Kidney (tissue), 14 donors: ENCODE results near the gene MMD2. TPM values are rescaled to one million over a fixed set of nuclear protein-coding genes. Genes with fewer than 3 reads are reported as not detected.
"Not testable (repeated sequence)": the region's sequence is repeated elsewhere in the genome, so short reads cannot be mapped to it uniquely, and the experiment has no call there.

ENCODE experiments used
- DNase-seq, 5 donors: peaks; one replicate each; pipeline ENCODE4 v3.0.0-alpha.2; 2013 to 2020
- FAIRE-seq: peaks from 2 replicates; lab custom pipeline; 2012; peaks lifted over from hg19 to GRCh38; lab: Jason Lieb, UNC
- H3K27ac ChIP-seq, 2 donors: one replicate each; pipeline ENCODE4 v1.7.0; 2013; ENCODE audit warnings: low read depth in 2 of 2, low read length in 2 of 2, inconsistent platforms in 1 of 2
- H3K27me3 ChIP-seq: one replicate; pipeline ENCODE4 v1.7.1; 2013; ENCODE audit warnings: low read length, inconsistent platforms; ENCODE audit not compliant: control insufficient read depth, insufficient read depth
- H3K36me3 ChIP-seq, 3 donors: one replicate each; pipeline versions ENCODE4 v1.7.0 to v1.7.1; 2013; ENCODE audit warnings: low read length in 3 of 3, control low read depth in 1 of 3, inconsistent platforms in 1 of 3; ENCODE audit not compliant: insufficient read depth in 3 of 3, control insufficient read depth in 2 of 3
- H3K4me1 ChIP-seq, 3 donors: one replicate each; pipeline versions ENCODE4 v1.7.0 to v1.7.1; 2013; ENCODE audit warnings: low read length in 3 of 3, inconsistent platforms in 1 of 3, low read depth in 1 of 3; ENCODE audit not compliant: control insufficient read depth in 2 of 3, insufficient read depth in 2 of 3
- H3K4me3 ChIP-seq, 3 donors: one replicate each; pipeline versions ENCODE4 v1.7.0 to v1.8.1; 2013; ENCODE audit warnings: low read length in 3 of 3, control low read depth in 1 of 3, inconsistent platforms in 1 of 3
- H3K9ac ChIP-seq, 3 donors: one replicate each; pipeline versions ENCODE4 v1.7.0 to v1.7.1; 2013; ENCODE audit warnings: low read length in 3 of 3, control low read depth in 1 of 3, inconsistent platforms in 1 of 3
- H3K9me3 ChIP-seq, 3 donors: one replicate each; pipeline versions ENCODE4 v1.7.0 to v1.7.1; 2013; ENCODE audit warnings: low read length in 3 of 3, control low read depth in 1 of 3, inconsistent platforms in 1 of 3; ENCODE audit not compliant: control insufficient read depth in 2 of 3, insufficient read depth in 1 of 3
- intact Hi-C: fragments of 100-400 bp; cut with DNase I; formaldehyde crosslinking; loops from one replicate; pipeline ENCODE4 v1.11.1; 2022
- polyA plus RNA-seq: library from polyadenylated mRNA; stranded (reverse); fragments of 350-450 nt; fragmentation: Illumina TruSeq; extraction: RNeasy Lipid Tissue Mini Kit (QIAGEN cat#74804); gene quantifications from one replicate; pipeline ENCODE4 v1.2.3, GENCODE V29; 2014; ENCODE audit warnings: low read depth, low replicate concordance; ENCODE audit not compliant: insufficient read depth
- total RNA-seq: library from RNA; stranded (reverse); fragmentation: NEBNext Ultra II Directional; extraction: Animal tissue kit (Norgen Biotek cat#: 25700); gene quantifications from one replicate; pipeline ENCODE4 v1.2.1, GENCODE V29; 2021
- TF ChIP-seq, protein P1 (sequence below): IDR thresholded peaks from 3 replicates; pipeline ENCODE4 v1.5.1; 2012; ENCODE audit warnings: mild to moderate bottlenecking, moderate library complexity, borderline replicate concordance; ENCODE audit not compliant: insufficient read depth; ENCODE audit errors: extremely low read depth
- donor health status: control.
- donor health status: control.
- donor health status: control.
- donor health status: control.
- donor health status: control.
- donor health status: DM: yes; HTN: yes; CAD: no.
- donor health status: Normal renal cell carcinoma (clear cell type).

The MMD2 gene
- total and polyA plus RNA-seq, 2 donors from 2014 or later, result not detected

DNA sequence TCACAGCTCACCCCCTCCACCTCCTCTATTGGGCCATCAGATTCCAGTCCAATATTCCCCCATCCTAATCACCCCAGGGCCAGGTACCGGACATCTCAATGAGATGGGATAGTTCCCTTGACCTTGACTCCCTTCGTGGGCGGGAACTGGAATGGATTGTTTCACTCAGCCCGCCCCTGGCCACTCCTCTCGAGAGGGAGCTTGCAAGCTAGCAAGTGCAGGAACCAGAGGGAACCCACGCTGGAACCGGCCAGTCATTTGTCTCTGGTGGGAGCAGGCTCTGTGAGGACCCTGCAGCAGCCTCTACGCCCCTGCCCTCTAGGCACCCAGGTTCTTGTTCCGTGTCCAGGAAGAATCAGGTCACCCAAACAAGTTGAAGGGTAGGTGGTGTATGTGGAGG, 64.5 kb downstream of the MMD2 start:
- no peak overlapping the region for H3K4me3 ChIP-seq
- FAIRE-seq (no peak), DNase-seq (no peak)
- TF ChIP-seq, protein P1, sequence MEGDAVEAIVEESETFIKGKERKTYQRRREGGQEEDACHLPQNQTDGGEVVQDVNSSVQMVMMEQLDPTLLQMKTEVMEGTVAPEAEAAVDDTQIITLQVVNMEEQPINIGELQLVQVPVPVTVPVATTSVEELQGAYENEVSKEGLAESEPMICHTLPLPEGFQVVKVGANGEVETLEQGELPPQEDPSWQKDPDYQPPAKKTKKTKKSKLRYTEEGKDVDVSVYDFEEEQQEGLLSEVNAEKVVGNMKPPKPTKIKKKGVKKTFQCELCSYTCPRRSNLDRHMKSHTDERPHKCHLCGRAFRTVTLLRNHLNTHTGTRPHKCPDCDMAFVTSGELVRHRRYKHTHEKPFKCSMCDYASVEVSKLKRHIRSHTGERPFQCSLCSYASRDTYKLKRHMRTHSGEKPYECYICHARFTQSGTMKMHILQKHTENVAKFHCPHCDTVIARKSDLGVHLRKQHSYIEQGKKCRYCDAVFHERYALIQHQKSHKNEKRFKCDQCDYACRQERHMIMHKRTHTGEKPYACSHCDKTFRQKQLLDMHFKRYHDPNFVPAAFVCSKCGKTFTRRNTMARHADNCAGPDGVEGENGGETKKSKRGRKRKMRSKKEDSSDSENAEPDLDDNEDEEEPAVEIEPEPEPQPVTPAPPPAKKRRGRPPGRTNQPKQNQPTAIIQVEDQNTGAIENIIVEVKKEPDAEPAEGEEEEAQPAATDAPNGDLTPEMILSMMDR, result no peak
- no peaks in the 10 kb centered on the region for H3K4me1 ChIP-seq
- no peaks in the 10 kb centered on the region for H3K36me3 ChIP-seq
- H3K9me3 ChIP-seq, result peaks cover 0 to 6% (median 0%) of the 10 kb centered on the region in 3 donors
- H3K27ac ChIP-seq, result no peak overlapping the region
- no peaks in the 10 kb centered on the region for H3K27me3 ChIP-seq
- intact Hi-C loops, result no loop called here
- H3K9ac ChIP-seq, result no peak overlapping the region

DNA sequence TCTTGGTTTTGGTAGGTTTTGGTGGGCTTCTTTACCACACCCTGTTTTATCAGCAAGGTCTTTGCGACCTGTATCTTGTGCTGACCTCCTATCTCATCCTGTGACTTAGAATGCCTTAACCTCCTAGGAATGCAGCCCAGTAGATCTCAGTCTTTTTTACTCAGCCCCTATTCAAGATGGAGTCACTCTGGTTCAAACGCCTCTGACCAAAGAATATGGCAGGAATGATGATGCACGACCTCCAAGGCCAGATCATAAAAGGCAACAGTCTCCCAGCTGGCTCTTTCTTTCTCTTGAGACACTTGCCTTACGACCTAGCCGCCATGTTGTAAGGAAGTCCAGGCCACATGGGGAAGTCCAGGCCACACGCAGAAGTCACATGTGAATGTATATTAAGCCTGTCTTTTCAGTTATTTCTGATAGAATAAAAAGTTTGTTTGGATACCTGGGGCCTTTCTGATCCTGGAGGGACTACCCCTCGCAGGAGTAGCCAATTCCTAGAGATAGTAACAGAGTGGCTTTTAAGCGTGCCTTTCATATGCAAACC, 65.0 kb downstream of the MMD2 start:
- intact Hi-C loops, result no loop called here
- no peak overlapping the region for H3K9ac ChIP-seq
- DNase-seq (no peak), FAIRE-seq (no peak)
- no peaks in the 10 kb centered on the region for H3K36me3 ChIP-seq
- H3K27me3 ChIP-seq, result no peaks in the 10 kb centered on the region
- no peak overlapping the region for H3K4me3 ChIP-seq
- TF ChIP-seq, protein P1, result no peak
- no peak overlapping the region for H3K27ac ChIP-seq
- H3K9me3 ChIP-seq, result peaks cover 0 to 6% (median 0%) of the 10 kb centered on the region in 3 donors
- no peaks in the 10 kb centered on the region for H3K4me1 ChIP-seq

DNA sequence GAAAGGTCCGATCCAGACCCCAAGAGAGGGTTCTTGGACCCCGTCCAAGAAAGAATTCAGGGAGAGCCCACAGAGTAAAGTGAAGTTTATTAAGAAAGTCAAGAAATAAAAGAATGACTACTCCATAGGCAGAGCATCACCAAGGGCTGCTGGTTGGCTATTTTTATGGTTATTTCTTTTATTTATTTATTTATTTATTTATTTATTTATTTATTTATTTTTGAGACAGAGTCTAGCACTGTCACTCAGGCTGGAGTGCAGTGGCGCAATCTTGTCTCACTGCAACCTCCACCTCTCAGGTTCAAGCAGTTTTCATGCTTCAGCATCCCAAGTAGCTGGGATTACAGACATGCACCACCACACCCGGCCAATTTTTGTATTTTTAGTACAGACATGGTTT, 65.8 kb downstream of the MMD2 start:
- H3K9me3 ChIP-seq, intact Hi-C loops, H3K4me1 ChIP-seq, H3K9ac ChIP-seq, DNase-seq, H3K36me3 ChIP-seq, H3K4me3 ChIP-seq, H3K27ac ChIP-seq, H3K27me3 ChIP-seq, FAIRE-seq: not testable (repeated sequence)

DNA sequence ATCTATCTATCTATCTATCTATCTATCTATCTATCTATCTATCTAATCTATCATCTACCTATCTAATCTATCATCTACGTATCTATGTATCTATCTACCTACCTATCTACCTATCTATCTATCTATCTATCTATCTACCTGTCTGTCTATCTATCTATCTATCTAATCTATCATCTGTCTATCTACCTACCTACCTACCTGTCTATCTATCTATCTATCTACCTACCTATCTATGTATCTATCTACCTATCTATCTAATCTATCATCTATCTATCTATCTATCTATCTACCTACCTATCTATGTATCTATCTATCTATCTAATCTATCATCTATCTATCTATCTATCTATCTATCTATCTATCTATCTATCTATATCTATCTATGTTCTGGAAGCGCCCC, 67.5 kb downstream of the MMD2 start:
- H3K27ac ChIP-seq, H3K4me1 ChIP-seq, H3K4me3 ChIP-seq, H3K9ac ChIP-seq, H3K27me3 ChIP-seq, H3K36me3 ChIP-seq, DNase-seq, H3K9me3 ChIP-seq, intact Hi-C loops, FAIRE-seq: not testable (repeated sequence)
